PC-3 (cell line): Measurements from ENCODE around the gene PCDHA1. TPM values are rescaled to one million over a fixed set of nuclear protein-coding genes. Genes with fewer than 3 reads are reported as not detected.

Experiments
- ATAC-seq: fragments of 200-7000 bp; cut with Tn5 transposase; 2 replicates; pipeline ENCODE4 v1.9.1; 2020; ENCODE audit warnings: mild to moderate bottlenecking, moderate library complexity
- BruUV-seq: library from RNA; stranded (reverse); fragments of 400-500 nt; replicated peaks from 2 replicates; lab custom pipeline; 2021; lab: Mats Ljungman, UMichigan
- CTCF ChIA-PET: fragments of 300-600 bp; sonication (Branson Sonifier 250); formaldehyde crosslinking; loops from one replicate; lab custom pipeline; 2022; ENCODE audit warnings: antibody characterized with exemption; lab: Charles Lee
- POLR2A ChIA-PET: fragments of 300-600 bp; sonication (Branson Sonifier 250); formaldehyde crosslinking; loops from one replicate; lab custom pipeline; 2022; ENCODE audit warnings: antibody characterized with exemption; ENCODE audit not compliant: unreplicated experiment; lab: Charles Lee
- DNase-seq: peaks from one replicate; pipeline ENCODE4 v3.0.0-alpha.2; 2015
- H2AFZ ChIP-seq: fragments of 300-600 bp; sonication (generic); 2 replicates; pipeline ENCODE4 v1.6.0; 2016; ENCODE audit warnings: antibody characterized with exemption, low read length
- H3F3A ChIP-seq: fragments of 300-600 bp; sonication (generic); one replicate; pipeline ENCODE4 v1.6.0; 2017; ENCODE audit warnings: antibody characterized with exemption, low read length, control low read depth, mild to moderate bottlenecking; ENCODE audit not compliant: unreplicated experiment
- H3K27ac ChIP-seq: fragments of 300-600 bp; sonication (generic); 2 replicates; pipeline ENCODE4 v1.5.1; 2016; ENCODE audit warnings: mild to moderate bottlenecking, low read length
- H3K27me3 ChIP-seq: fragments of 300-600 bp; sonication (generic); 2 replicates; pipeline ENCODE4 v1.6.1; 2016; ENCODE audit warnings: low read length, mixed read lengths
- H3K36me3 ChIP-seq: fragments of 300-600 bp; sonication (generic); 2 replicates; pipeline ENCODE4 v1.6.1; 2016; ENCODE audit warnings: low read depth, mixed run types, low read length, mixed read lengths
- H3K4me1 ChIP-seq: fragments of 300-600 bp; sonication (generic); 2 replicates; pipeline ENCODE4 v1.5.1; 2016; ENCODE audit warnings: low read length; ENCODE audit not compliant: insufficient read depth
- H3K4me2 ChIP-seq: fragments of 300-600 bp; sonication (generic); 2 replicates; pipeline ENCODE4 v1.6.0; 2016; ENCODE audit warnings: low read length
- H3K4me3 ChIP-seq: fragments of 300-600 bp; sonication (generic); 2 replicates; pipeline ENCODE4 v1.5.1; 2016; ENCODE audit warnings: mild to moderate bottlenecking, low read length, mixed read lengths
- H3K79me2 ChIP-seq: fragments of 300-600 bp; sonication (generic); 2 replicates; pipeline ENCODE4 v1.6.1; 2017; ENCODE audit warnings: low read length, mixed read lengths
- H3K9ac ChIP-seq: fragments of 300-600 bp; sonication (generic); 2 replicates; pipeline ENCODE4 v1.6.0; 2016; ENCODE audit warnings: mild to moderate bottlenecking, low read length
- H3K9me2 ChIP-seq: fragments of 300-600 bp; sonication (generic); replicated peaks from 2 replicates; pipeline ENCODE4 v1.6.1; 2016; ENCODE audit warnings: mixed run types, low read length, mixed read lengths
- H3K9me3 ChIP-seq: fragments of 300-600 bp; sonication (generic); 2 replicates; pipeline ENCODE4 v1.6.1; 2016; ENCODE audit warnings: low read length, mixed read lengths
- H4K20me1 ChIP-seq: fragments of 300-600 bp; sonication (generic); 2 replicates; pipeline ENCODE4 v1.6.1; 2016; ENCODE audit warnings: low read length, mixed read lengths
- EZH2 ChIP-seq: fragments of 300-600 bp; sonication (generic); IDR thresholded peaks from one replicate; pipeline ENCODE4 v1.6.1; 2017; ENCODE audit warnings: antibody characterized with exemption, mild to moderate bottlenecking, low read length; ENCODE audit not compliant: unreplicated experiment
- EZH2phosphoT487 ChIP-seq: fragments of 300-600 bp; sonication (generic); IDR thresholded peaks from 2 replicates; pipeline ENCODE4 v1.6.1; 2018; ENCODE audit warnings: mild to moderate bottlenecking, antibody characterized with exemption, low read length, borderline replicate concordance
- intact Hi-C: fragments of 100-400 bp; cut with micrococcal nuclease; formaldehyde crosslinking; loops from 2 replicates; pipeline ENCODE4 v1.9.0; 2023
- total RNA-seq: library from RNA; depleted of rRNA; stranded (reverse); fragments of >200 nt; gene quantifications from 2 replicates; pipeline ENCODE4 v1.2.3, GENCODE V29; 2014
- TF ChIP-seq, protein P1 (sequence below): fragments of 300-600 bp; sonication (generic); conservative IDR thresholded peaks from 2 replicates; pipeline ENCODE4 v1.5.1; 2017; ENCODE audit warnings: antibody characterized with exemption, low read depth, mild to moderate bottlenecking, low read length

Gene PCDHA1
- total RNA-seq, 1 experiment from 2014 or later: not detected

GRCh38 chr5:140966293-140967225 is 180.6 kb downstream of the PCDHA1 start, which contains the start of gene PCDHAC2:
Gene PCDHAC2, plus strand, starts transcription at chr5:140966476. Its CDS starts 291 bp downstream, at chr5:140966767.
- H3K36me3 ChIP-seq: no peaks in the 10 kb centered on the region
- H3K4me1 ChIP-seq: peaks cover 21% of the 10 kb centered on the region
- H3K27me3 ChIP-seq: no peaks in the 10 kb centered on the region
- no TSS peak for BruUV-seq
- H3K79me2 ChIP-seq: peaks cover 11% of the 10 kb centered on the region; the same call in 1 of the 2 replicates
- H3K27ac ChIP-seq: no peak within 1 kb of the TSS
- H3F3A ChIP-seq: no peaks in the 10 kb centered on the region
- intact Hi-C loops: loop anchor here (1.0 to 5.0 kb wide), 3 partner anchors 36 to 74 kb away; partner anchors contain the start of gene PCDHAC1
- CTCF ChIA-PET: interaction anchor here (0.6 to 1.4 kb wide), 4 partner anchors 74 to 145 kb away, joined by 4 to 7 read pairs (median 4); partner anchors contain the start of gene PCDHA5
- POLR2A ChIA-PET: interaction anchor here (0.6 to 1.7 kb wide), 4 partner anchors 17 to 1648 kb away, joined by 4 to 6 read pairs (median 4); no protein-coding TSS in a partner anchor
- H3K9me3 ChIP-seq: no peaks in the 10 kb centered on the region
- peak within 1 kb of the TSS; percentile 42; the same call in 1 of the 2 replicates for H3K9ac ChIP-seq
- peak; percentile 79 for ATAC-seq
- peak; percentile 60 for DNase-seq
- H3K4me3 ChIP-seq: peak within 1 kb of the TSS; percentile 90
- H3K9me2 ChIP-seq: no peaks in the 10 kb centered on the region
- peak within 1 kb of the TSS; percentile 94 for H2AFZ ChIP-seq
- H3K4me2 ChIP-seq: peak within 1 kb of the TSS; percentile 97
- TF ChIP-seq EZH2phosphoT487 (0 out of 2 replicates have a peak, but pooled peaks have one; percentile 50), EZH2 (no peak)
- no peaks in the 10 kb centered on the region for H4K20me1 ChIP-seq

DNA sequence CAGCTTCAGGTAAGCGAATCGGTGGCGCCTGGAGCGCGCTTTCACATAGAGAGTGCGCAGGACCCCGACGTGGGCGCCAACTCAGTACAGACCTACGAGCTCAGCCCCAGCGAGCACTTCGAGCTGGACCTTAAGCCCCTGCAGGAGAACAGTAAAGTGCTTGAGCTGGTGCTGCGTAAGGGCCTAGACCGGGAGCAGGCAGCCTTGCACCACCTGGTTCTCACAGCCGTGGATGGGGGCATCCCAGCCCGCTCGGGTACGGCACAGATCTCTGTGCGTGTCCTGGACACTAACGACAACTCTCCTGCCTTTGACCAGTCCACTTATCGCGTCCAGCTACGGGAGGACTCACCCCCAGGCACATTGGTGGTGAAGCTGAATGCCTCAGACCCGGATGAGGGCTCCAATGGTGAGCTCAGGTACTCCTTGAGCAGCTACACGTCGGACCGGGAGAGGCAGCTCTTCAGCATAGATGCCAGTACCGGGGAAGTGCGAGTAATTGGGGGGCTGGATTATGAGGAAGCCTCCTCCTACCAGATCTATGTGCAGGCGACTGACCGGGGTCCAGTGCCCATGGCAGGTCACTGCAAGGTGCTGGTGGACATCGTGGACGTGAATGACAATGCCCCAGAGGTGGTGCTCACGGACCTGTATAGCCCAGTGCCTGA is 181.4 kb downstream of the PCDHA1 start:
- Histone ChIP-seq H2AFZ (0 out of 2 replicates have a peak overlapping the region, but pooled peaks have one; percentile 94), H3K4me2 (peak overlapping the region; percentile 97; the same call in 1 of the 2 replicates), H3K9ac (no peak overlapping the region), H3K4me3 (peak overlapping the region; percentile 90; the same call in 1 of the 2 replicates), H3K36me3 (no peaks in the 10 kb centered on the region), H3K9me2 (no peaks in the 10 kb centered on the region), H4K20me1 (no peaks in the 10 kb centered on the region), H3K4me1 (peaks cover 21% of the 10 kb centered on the region), H3K79me2 (peaks cover 18% of the 10 kb centered on the region; the same call in 1 of the 2 replicates), H3K9me3 (no peaks in the 10 kb centered on the region), H3K27me3 (no peaks in the 10 kb centered on the region), H3F3A (no peaks in the 10 kb centered on the region), H3K27ac (no peak overlapping the region)
- DNase-seq: no peak
- POLR2A ChIA-PET: no interaction called here
- ATAC-seq: no peak
- no peak for TF ChIP-seq EZH2phosphoT487
- no peak for TF ChIP-seq EZH2
- TF ChIP-seq, protein P1, sequence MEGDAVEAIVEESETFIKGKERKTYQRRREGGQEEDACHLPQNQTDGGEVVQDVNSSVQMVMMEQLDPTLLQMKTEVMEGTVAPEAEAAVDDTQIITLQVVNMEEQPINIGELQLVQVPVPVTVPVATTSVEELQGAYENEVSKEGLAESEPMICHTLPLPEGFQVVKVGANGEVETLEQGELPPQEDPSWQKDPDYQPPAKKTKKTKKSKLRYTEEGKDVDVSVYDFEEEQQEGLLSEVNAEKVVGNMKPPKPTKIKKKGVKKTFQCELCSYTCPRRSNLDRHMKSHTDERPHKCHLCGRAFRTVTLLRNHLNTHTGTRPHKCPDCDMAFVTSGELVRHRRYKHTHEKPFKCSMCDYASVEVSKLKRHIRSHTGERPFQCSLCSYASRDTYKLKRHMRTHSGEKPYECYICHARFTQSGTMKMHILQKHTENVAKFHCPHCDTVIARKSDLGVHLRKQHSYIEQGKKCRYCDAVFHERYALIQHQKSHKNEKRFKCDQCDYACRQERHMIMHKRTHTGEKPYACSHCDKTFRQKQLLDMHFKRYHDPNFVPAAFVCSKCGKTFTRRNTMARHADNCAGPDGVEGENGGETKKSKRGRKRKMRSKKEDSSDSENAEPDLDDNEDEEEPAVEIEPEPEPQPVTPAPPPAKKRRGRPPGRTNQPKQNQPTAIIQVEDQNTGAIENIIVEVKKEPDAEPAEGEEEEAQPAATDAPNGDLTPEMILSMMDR: no peak
- BruUV-seq: TSS peak; percentile 17
- intact Hi-C loops: loop anchor here (5.0 kb wide), 2 partner anchors 35 to 40 kb away; partner anchors contain the start of gene PCDHAC1
- CTCF ChIA-PET: interaction anchor here (1.4 kb wide), 1 partner anchor 146 kb away, joined by 7 read pairs; the partner anchor contains the start of gene PCDHA5

DNA sequence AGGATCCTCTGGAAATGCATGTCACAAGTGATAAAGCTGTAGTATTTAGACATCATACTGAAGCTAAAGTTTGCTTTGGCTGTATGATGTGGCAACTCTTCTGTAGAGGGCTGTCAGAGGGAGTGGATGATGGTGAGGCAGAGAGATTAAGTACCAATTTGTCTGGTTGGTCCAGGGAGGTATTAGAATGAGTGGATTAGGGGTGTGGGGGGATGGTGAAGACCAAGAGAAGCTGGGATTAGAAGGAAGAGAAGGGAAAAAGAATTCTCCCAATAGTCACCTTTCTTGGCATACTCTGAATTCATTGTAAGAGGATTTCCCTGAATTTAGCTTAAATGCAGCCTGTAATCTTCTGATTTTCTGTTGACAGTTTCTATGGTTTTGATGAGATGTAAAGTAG is 183.9 kb downstream of the PCDHA1 start:
- intact Hi-C loops: loop anchor here (5.0 kb wide), 2 partner anchors 32 to 43 kb away; partner anchors contain the start of gene PCDHAC1
- POLR2A ChIA-PET: no interaction called here

More for the DNA sequence above, 183.9 kb downstream of the PCDHA1 start:
- Histone ChIP-seq H3K4me3 (no peak overlapping the region), H3K4me1 (peaks cover 21% of the 10 kb centered on the region), H3K27me3 (no peaks in the 10 kb centered on the region), H3K36me3 (no peaks in the 10 kb centered on the region), H3K27ac (no peak overlapping the region), H3K9me2 (no peaks in the 10 kb centered on the region), H3F3A (no peaks in the 10 kb centered on the region), H3K4me2 (peak overlapping the region; percentile 21), H3K9ac (no peak overlapping the region), H2AFZ (no peak overlapping the region), H3K79me2 (peaks cover 18% of the 10 kb centered on the region; the same call in 1 of the 2 replicates), H3K9me3 (no peaks in the 10 kb centered on the region), H4K20me1 (no peaks in the 10 kb centered on the region)
- no peak for DNase-seq
- ATAC-seq: no peak
- BruUV-seq: no TSS peak
- TF ChIP-seq, protein P1: no peak
- CTCF ChIA-PET: no interaction called here
